ENCODE results near the gene FLYWCH1. TPM values are rescaled to one million over a fixed set of nuclear protein-coding genes. Genes with fewer than 3 reads are reported as not detected.
A peak's percentile ranks its signal among the peaks of the same experiment; 100 is the strongest.

Gene FLYWCH1
- total RNA-seq, 6 experiments from 2014 or later = 30.3 to 34.9 (median 33.7) TPM

DNA sequence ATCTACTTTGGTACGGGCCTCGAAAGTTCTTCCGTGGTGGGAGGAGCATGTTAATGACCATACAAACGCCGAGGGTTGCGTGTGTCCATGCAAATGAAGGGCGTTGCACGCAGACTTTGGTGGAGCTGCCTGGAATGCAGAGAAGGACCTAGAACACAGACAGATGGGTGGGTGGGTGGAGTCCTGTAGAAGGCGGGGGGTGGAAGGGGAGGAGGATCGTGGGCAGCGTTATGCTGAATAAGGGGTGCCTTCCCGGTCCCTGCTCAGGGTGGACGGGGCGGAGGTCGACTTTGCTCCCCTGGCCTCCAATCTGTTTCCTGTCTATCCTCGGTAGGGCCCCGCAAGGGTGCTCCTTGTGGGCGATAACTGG is 56.6 kb downstream of the FLYWCH1 start:
- Mint-ChIP-seq H3K36me3 (ENCODE audit: low read depth) (no peaks in the 10 kb centered on the region), H3K4me3 (peak overlapping the region; percentile 62; the same call in 1 of the 2 replicates), H3K27ac (no peak overlapping the region), H3K27me3 (ENCODE audit: insufficient read depth) (peaks cover 23% of the 10 kb centered on the region), H3K9me3 (0 out of 2 replicates have a peak, but pooled peaks cover 6% of the 10 kb centered on the region), H3K4me1 (ENCODE audit: low read depth) (peaks cover 8% of the 10 kb centered on the region; the same call in 1 of the 2 replicates)
- no peak for DNase-seq
- TF ChIP-seq, protein P1, sequence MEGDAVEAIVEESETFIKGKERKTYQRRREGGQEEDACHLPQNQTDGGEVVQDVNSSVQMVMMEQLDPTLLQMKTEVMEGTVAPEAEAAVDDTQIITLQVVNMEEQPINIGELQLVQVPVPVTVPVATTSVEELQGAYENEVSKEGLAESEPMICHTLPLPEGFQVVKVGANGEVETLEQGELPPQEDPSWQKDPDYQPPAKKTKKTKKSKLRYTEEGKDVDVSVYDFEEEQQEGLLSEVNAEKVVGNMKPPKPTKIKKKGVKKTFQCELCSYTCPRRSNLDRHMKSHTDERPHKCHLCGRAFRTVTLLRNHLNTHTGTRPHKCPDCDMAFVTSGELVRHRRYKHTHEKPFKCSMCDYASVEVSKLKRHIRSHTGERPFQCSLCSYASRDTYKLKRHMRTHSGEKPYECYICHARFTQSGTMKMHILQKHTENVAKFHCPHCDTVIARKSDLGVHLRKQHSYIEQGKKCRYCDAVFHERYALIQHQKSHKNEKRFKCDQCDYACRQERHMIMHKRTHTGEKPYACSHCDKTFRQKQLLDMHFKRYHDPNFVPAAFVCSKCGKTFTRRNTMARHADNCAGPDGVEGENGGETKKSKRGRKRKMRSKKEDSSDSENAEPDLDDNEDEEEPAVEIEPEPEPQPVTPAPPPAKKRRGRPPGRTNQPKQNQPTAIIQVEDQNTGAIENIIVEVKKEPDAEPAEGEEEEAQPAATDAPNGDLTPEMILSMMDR (IDR thresholded peaks at IDR 0.05) = no peak

DNA sequence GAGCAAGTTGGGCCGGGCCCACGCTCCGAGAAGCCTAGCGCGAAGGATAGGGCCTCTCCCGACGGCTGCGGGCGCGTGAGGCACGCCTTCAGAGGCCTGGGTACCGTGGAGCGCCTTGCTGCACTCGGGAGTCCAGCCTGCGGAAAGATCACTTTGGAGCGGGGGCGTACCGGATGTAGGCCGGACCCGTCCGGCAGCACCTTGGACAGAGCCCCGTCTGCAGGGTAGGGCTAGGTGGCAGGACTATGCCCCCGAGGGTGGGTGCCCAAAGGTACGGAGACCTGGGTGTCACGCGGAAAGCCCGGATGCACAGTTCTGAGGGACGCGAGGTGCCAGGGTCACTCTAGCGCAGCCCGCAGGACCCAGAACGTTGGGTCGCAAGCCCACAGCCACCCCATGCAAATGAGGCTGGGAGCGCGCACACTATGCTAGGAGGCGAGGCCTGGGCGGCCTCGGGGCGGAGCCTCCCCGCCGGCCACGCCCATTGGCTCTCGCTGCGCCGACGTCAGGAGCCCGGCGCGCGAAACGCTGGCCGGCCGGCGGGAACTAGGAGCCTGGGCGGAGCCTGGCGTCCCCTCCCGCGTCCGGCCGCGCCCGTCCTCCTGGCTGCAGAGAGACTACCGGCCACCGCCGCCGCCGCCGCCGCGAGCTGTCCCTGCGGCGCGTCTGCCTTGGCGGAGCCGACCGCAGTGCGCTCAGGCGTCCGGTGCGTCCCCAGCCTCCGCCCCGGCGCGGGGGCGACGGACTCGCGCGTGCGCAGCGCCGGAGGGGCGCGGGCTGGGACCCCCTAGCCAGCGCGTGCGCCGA is 57.2 kb downstream of the FLYWCH1 start, which contains the start of gene PAQR4:
TSS of gene PAQR4 (plus strand) at position 611 of the 807 bp plus-strand sequence. CDS start 327 bp downstream, outside the sequence.
- Mint-ChIP-seq H3K27ac (no peak within 1 kb of the TSS), H3K4me3 (peak within 1 kb of the TSS; percentile 73), H3K27me3 (ENCODE audit: insufficient read depth) (peaks cover 20% of the 10 kb centered on the region), H3K4me1 (ENCODE audit: low read depth) (peaks cover 8% of the 10 kb centered on the region; the same call in 1 of the 2 replicates), H3K9me3 (0 out of 2 replicates have a peak, but pooled peaks cover 6% of the 10 kb centered on the region), H3K36me3 (ENCODE audit: low read depth) (no peaks in the 10 kb centered on the region)
- TF ChIP-seq, protein P1 (IDR thresholded peaks at IDR 0.05) = no peak
- DNase-seq = peak; percentile 72

DNA sequence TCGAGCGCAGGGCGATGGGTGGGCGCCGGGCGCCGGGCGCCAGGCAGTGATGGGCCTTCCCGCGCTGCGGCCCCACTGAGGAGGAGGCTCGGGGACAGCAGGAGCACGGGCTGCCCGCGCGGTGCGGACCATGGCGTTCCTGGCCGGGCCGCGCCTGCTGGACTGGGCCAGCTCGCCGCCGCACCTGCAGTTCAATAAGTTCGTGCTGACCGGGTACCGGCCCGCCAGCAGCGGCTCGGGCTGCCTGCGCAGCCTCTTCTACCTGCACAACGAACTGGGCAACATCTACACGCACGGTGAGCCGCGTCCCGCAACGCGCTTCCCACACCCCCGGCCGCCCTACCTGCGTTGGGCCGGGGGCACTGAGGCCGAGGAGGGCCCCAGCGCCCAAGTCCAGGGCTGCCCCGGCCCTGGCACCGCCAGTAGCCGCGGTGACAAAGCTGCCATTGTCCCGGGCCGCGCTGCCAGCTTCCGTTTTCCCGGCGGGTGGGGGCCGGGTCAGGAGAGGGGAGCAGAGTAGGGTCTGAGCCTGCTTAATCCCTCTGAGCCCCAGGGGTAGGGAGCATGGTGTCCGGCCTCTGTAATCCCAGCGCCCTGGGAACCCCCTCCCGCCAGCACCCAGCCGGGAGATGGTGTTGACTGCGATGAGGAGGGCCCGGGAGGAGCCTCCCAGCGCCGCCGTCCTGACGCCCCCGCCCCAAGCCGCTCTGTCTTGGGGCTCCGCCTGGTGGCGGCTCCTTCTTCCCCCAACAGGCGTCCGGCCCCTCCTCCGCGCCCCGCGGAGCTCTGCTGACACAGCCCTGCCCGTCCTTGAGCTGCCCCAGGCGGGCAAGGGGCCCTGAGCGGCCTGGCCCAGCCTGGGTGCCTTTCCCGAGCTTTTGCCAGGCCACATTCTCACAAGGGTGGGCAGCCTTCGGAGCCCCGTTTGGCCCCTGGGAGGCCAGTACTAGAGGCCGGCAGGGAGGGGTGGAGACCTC is 58.1 kb downstream of the FLYWCH1 start:
- H3K27ac Mint-ChIP-seq = no peak overlapping the region
- DNase-seq = peak; percentile 21
- peak overlapping the region; percentile 73 for H3K4me3 Mint-ChIP-seq
- TF ChIP-seq, protein P1 (IDR thresholded peaks at IDR 0.05) = peak; percentile 76
- H3K36me3 Mint-ChIP-seq (ENCODE audit: low read depth) = no peaks in the 10 kb centered on the region
- 0 out of 2 replicates have a peak, but pooled peaks cover 6% of the 10 kb centered on the region for H3K9me3 Mint-ChIP-seq
- H3K27me3 Mint-ChIP-seq (ENCODE audit: insufficient read depth) = peaks cover 17% of the 10 kb centered on the region
- peaks cover 8% of the 10 kb centered on the region; the same call in 1 of the 2 replicates for H3K4me1 Mint-ChIP-seq (ENCODE audit: low read depth)

DNA sequence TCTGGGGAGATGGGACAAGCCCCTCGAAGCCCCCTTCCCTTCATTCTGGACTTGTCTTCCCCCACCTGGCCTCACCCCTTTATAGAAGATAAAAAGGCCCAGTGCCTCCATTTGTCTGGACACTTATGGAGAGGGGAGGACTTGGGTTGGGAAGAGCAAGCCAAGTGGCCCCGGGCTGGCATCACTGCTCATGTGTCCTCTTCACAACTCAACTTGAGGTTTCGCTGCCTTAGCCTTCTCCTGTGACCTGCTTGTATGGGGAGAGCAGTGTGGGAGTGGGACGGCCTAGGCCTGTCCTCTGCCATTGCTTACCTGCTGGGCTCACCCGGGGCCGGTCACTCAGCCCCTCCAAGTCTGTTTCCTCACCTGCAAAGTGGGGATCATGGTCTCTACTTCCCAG is 58.8 kb downstream of the FLYWCH1 start:
- peak overlapping the region; percentile 73 for H3K4me3 Mint-ChIP-seq
- DNase-seq = no peak
- H3K36me3 Mint-ChIP-seq (ENCODE audit: low read depth) = no peaks in the 10 kb centered on the region
- H3K27me3 Mint-ChIP-seq (ENCODE audit: insufficient read depth) = peaks cover 12% of the 10 kb centered on the region
- 0 out of 2 replicates have a peak, but pooled peaks cover 6% of the 10 kb centered on the region for H3K9me3 Mint-ChIP-seq
- peak overlapping the region; percentile 31; the same call in 1 of the 2 replicates for H3K27ac Mint-ChIP-seq
- TF ChIP-seq, protein P1 (IDR thresholded peaks at IDR 0.05) = no peak
- peaks cover 8% of the 10 kb centered on the region; the same call in 1 of the 2 replicates for H3K4me1 Mint-ChIP-seq (ENCODE audit: low read depth)

All from HFFc6 (cell line).